B cell (primary cell): ENCODE results near the gene PPP2R2C. TPM values are rescaled to one million over a fixed set of nuclear protein-coding genes. Genes with fewer than 3 reads are reported as not detected.

Experiments
- ATAC-seq: fragments of 200-7000 bp; cut with Tn5 transposase; one replicate; pipeline ENCODE4 v1.10.0; 2021; ENCODE audit warnings: low read depth, mild to moderate bottlenecking, moderate number of reproducible peaks, moderate library complexity
- CTCF ChIA-PET: fragments of 350-600 bp; sonication (Branson Sonifier 250); formaldehyde crosslinking; loops from one replicate; lab custom pipeline; 2021; ENCODE audit warnings: antibody characterized with exemption, inconsistent platforms; lab: Charles Lee
- POLR2A ChIA-PET: fragments of 350-600 bp; sonication (Branson Sonifier 250); formaldehyde crosslinking; loops from one replicate; lab custom pipeline; 2021; ENCODE audit warnings: antibody characterized with exemption; lab: Charles Lee
- DNase-seq: peaks from one replicate; pipeline ENCODE4 v3.0.0; 2013
- H2AFZ ChIP-seq: 2 replicates; pipeline ENCODE4 v1.6.1; 2012; ENCODE audit warnings: mild to moderate bottlenecking, low read depth, low read length; ENCODE audit not compliant: insufficient read depth, poor library complexity, severe bottlenecking
- H3K27ac ChIP-seq, 2 donors: 1 replicate in 1 of 2; 2 replicates in 1 of 2; pipeline ENCODE4 v1.5.1; 2012 to 2013; ENCODE audit warnings: low read length in 2 of 2, mild to moderate bottlenecking in 2 of 2, moderate library complexity in 1 of 2
- H3K27me3 ChIP-seq, 4 experiments: fragments of 200-600 bp in 1 of 4; sonication (generic) in 1 of 4; replicated peaks in 1 of 4; 1 replicate in 2 of 4; 2 replicates in 2 of 4; pipeline versions ENCODE4 v1.6.1 to v1.7.0; 2013 to 2016; ENCODE audit warnings: low read length in 3 of 4, mild to moderate bottlenecking in 2 of 4, mixed read lengths in 1 of 4, moderate library complexity in 1 of 4; ENCODE audit not compliant: insufficient read depth in 4 of 4, control insufficient read depth in 3 of 4; ENCODE audit errors: control extremely low read depth in 1 of 4
- H3K36me3 ChIP-seq, 2 experiments: replicated peaks in 1 of 2; 1 replicate in 1 of 2; 2 replicates in 1 of 2; pipeline versions ENCODE4 v1.6.1 to v1.7.1; 2013; ENCODE audit warnings: low read length in 1 of 2; ENCODE audit not compliant: insufficient read depth in 2 of 2, control insufficient read depth in 1 of 2; ENCODE audit errors: control extremely low read depth in 1 of 2, extremely low read depth in 1 of 2
- H3K4me1 ChIP-seq, 2 donors: fragments of 200-600 bp in 1 of 2; sonication (generic) in 1 of 2; 1 replicate in 1 of 2; 2 replicates in 1 of 2; pipeline versions ENCODE4 v1.5.1 to v1.6.1; 2013 to 2017; ENCODE audit warnings: low read length in 2 of 2; ENCODE audit not compliant: control insufficient read depth in 2 of 2, insufficient read depth in 2 of 2
- H3K4me2 ChIP-seq: replicated peaks from 2 replicates; pipeline ENCODE3; 2012; ENCODE audit warnings: mild to moderate bottlenecking, low read depth, low read length; ENCODE audit not compliant: poor library complexity, severe bottlenecking
- H3K4me3 ChIP-seq, 5 experiments: fragments of 200-600 bp in 1 of 5; sonication (generic) in 1 of 5; 1 replicate in 3 of 5; 2 replicates in 2 of 5; pipeline versions ENCODE4 v1.5.1 to v1.7.0; 2011 to 2016; ENCODE audit warnings: low read length in 4 of 5, mild to moderate bottlenecking in 4 of 5, low read depth in 2 of 5, control low read depth in 1 of 5, moderate library complexity in 1 of 5; ENCODE audit not compliant: insufficient read depth in 1 of 5; ENCODE audit errors: control extremely low read depth in 1 of 5, extremely low read depth in 1 of 5
- H3K79me2 ChIP-seq: fragments of 200-600 bp; sonication (generic); one replicate; pipeline ENCODE4 v1.6.0; 2016; ENCODE audit warnings: low read length; ENCODE audit not compliant: control insufficient read depth, insufficient read depth
- H3K9ac ChIP-seq: fragments of 200-600 bp; sonication (generic); 2 replicates; pipeline ENCODE4 v1.6.1; 2017; ENCODE audit warnings: mild to moderate bottlenecking, low read length, moderate library complexity
- H3K9me3 ChIP-seq, 3 donors: one replicate each; pipeline versions ENCODE4 v1.6.1 to v1.7.1; 2013; ENCODE audit warnings: low read length in 2 of 3; ENCODE audit not compliant: control insufficient read depth in 2 of 3, insufficient read depth in 1 of 3; ENCODE audit errors: control extremely low read depth in 1 of 3
- H4K20me1 ChIP-seq: 2 replicates; pipeline ENCODE4 v1.6.0; 2012; ENCODE audit warnings: mild to moderate bottlenecking, low read length; ENCODE audit not compliant: insufficient read depth, control insufficient read depth, poor library complexity, severe bottlenecking
- H3K27ac Mint-ChIP-seq: one replicate; pipeline ENCODE4 v1.8.0; 2021; ENCODE audit warnings: mixed read lengths
- H3K27me3 Mint-ChIP-seq: one replicate; pipeline ENCODE4 v1.8.0; 2021; ENCODE audit warnings: mixed read lengths
- H3K4me1 Mint-ChIP-seq: one replicate; pipeline ENCODE4 v1.8.0; 2021; ENCODE audit warnings: mixed read lengths
- H3K4me3 Mint-ChIP-seq: one replicate; pipeline ENCODE4 v1.8.0; 2021; ENCODE audit warnings: mixed read lengths
- H3K9me3 Mint-ChIP-seq: one replicate; pipeline ENCODE4 v1.8.0; 2022; ENCODE audit warnings: mixed read lengths; ENCODE audit not compliant: insufficient read depth
- EZH2 ChIP-seq: IDR thresholded peaks from 2 replicates; pipeline ENCODE4 v1.6.1; 2012; ENCODE audit warnings: borderline replicate concordance, low read depth, mild to moderate bottlenecking, moderate library complexity, low read length; ENCODE audit not compliant: insufficient read depth, poor library complexity, severe bottlenecking
- WGBS: methylation state at CpG from one replicate; pipeline ENCODE4 v1.1.5; 2013; ENCODE audit warnings: missing lambda C conversion rate; ENCODE audit not compliant: insufficient coverage; 5-methylcytosine and 5-hydroxymethylcytosine counted together
- intact Hi-C: fragments of 100-400 bp; cut with micrococcal nuclease; formaldehyde crosslinking; loops from one replicate; pipeline ENCODE4 v1.10.0; 2022
- polyA plus RNA-seq: library from polyadenylated mRNA; depleted of rRNA; stranded (reverse); fragments of >200 nt; gene quantifications from 2 replicates; pipeline ENCODE4 v1.2.3, GENCODE V29; 2012
- total RNA-seq, 2 donors: library from RNA; stranded (reverse); fragments of 120-200 nt in 1 of 2; gene quantifications; 1 replicate in 1 of 2; 2 replicates in 1 of 2; pipeline versions ENCODE4 v1.2.3 to v1.2.4, GENCODE V29; 2013 to 2022
- TF ChIP-seq, protein P1 (sequence below): fragments of 200-600 bp; IDR thresholded peaks from one replicate; pipeline ENCODE4 v1.8.0; 2022; ENCODE audit warnings: antibody characterized with exemption, mild to moderate bottlenecking

Gene PPP2R2C
- total and polyA plus RNA-seq, 2 donors (not counting 1 experiment from before 2014, with no cell fraction given), result not detected

DNA sequence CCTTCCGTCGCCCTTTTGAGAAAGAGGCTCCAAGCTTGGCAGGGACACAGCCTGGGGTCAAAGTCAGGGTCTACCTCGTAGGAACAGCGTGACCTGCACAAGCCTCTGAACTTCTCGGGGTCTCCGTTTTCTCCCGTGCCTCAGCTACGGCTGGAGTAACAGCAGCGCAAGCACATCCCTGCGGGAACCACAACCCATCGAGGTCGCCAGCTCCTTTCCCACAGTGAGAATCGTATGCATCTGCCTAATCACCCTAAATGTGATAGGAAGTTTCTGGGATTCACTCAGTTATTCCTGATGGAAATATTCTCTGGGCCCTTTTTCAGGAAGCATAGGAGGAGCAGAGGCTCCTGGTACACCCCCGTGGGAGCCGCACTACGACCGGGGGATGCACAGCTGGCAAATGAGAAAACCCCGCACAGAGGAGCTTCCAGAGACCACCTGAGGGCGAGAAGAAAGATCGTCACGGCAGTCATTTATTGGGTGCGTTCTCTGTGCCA lies 24.7 kb downstream of the PPP2R2C start:
- ChIA-PET CTCF (no interaction called here), POLR2A (no interaction called here)
- H3K27me3 ChIP-seq, result peaks cover 0 to 3% (median 0%) of the 10 kb centered on the region in 4 experiments
- ATAC-seq, result no peak
- H2AFZ ChIP-seq, result no peak overlapping the region
- no peaks in the 10 kb centered on the region for H3K9me3 Mint-ChIP-seq
- 66% methylated on average over 21 of the region's 22 CpGs for WGBS
- no peak overlapping the region for H3K9ac ChIP-seq
- H3K4me1 Mint-ChIP-seq, result no peaks in the 10 kb centered on the region
- no peaks in the 10 kb centered on the region for H4K20me1 ChIP-seq
- peaks cover 13% of the 10 kb centered on the region for H3K27me3 Mint-ChIP-seq
- H3K27ac Mint-ChIP-seq, result no peak overlapping the region
- no peaks in the 10 kb centered on the region for H3K4me1 ChIP-seq
- DNase-seq, result no peak
- H3K4me3 Mint-ChIP-seq, result no peak overlapping the region
- TF ChIP-seq, protein P1, sequence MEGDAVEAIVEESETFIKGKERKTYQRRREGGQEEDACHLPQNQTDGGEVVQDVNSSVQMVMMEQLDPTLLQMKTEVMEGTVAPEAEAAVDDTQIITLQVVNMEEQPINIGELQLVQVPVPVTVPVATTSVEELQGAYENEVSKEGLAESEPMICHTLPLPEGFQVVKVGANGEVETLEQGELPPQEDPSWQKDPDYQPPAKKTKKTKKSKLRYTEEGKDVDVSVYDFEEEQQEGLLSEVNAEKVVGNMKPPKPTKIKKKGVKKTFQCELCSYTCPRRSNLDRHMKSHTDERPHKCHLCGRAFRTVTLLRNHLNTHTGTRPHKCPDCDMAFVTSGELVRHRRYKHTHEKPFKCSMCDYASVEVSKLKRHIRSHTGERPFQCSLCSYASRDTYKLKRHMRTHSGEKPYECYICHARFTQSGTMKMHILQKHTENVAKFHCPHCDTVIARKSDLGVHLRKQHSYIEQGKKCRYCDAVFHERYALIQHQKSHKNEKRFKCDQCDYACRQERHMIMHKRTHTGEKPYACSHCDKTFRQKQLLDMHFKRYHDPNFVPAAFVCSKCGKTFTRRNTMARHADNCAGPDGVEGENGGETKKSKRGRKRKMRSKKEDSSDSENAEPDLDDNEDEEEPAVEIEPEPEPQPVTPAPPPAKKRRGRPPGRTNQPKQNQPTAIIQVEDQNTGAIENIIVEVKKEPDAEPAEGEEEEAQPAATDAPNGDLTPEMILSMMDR, result no peak
- TF ChIP-seq EZH2, result no peak
- H3K9me3 ChIP-seq, result peaks cover 0 to 13% (median 0%) of the 10 kb centered on the region in 3 donors
- no peaks in the 10 kb centered on the region for H3K79me2 ChIP-seq
- no peak overlapping the region for H3K4me2 ChIP-seq
- intact Hi-C loops, result no loop called here
- no peaks in the 10 kb centered on the region for H3K36me3 ChIP-seq
- no peak overlapping the region for H3K4me3 ChIP-seq
- no peak overlapping the region for H3K27ac ChIP-seq

DNA sequence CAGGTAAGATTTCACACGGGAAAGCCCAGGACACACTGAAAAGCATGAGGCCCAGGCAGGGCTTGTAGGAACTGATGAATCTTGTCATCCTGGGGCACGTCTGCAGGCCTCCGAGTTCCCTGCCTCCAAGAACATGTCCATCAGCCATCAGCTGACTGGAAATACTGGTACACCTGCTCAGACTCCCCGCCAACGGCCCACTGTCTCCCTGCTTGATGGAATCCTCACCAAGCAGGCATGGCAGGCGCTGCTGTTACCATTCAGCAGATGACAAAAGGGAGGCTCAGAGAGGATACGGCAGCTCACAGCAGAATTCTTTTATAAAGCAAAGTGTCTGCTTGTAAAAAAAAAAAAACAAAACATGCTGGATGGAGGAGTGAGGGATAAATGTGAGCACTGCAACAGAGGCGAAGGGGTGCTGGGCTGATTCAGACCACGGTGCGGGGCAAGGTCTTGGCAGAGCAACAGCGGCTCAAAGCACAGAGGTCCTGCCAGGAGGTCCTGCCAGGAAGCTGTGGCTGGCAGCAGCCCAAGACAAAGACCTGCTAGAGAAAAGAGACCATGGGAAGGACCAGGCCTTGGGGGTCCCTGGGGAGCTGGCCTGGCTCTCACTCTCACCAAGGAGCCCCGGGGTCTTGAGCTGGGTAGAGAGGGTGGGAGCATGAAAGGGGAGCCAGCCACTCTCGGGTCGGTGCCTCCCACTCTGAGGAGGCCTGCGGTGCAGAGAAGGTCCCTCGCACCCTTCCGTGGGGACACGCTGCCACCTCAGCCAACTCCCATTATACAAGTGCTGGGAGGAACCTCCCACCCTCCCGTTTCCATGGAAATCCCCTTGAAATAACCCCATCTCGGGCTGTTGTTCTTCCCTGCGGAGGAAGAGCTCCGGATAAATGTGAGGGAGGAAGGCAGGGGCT lies 25.6 kb downstream of the PPP2R2C start:
- TF ChIP-seq, protein P1, result no peak
- no peak for TF ChIP-seq EZH2
- H3K4me1 ChIP-seq, result no peaks in the 10 kb centered on the region
- H3K4me3 ChIP-seq, result no peak overlapping the region
- Mint-ChIP-seq H3K9me3 (no peaks in the 10 kb centered on the region), H3K27ac (no peak overlapping the region), H3K27me3 (peaks cover 13% of the 10 kb centered on the region), H3K4me1 (no peaks in the 10 kb centered on the region), H3K4me3 (no peak overlapping the region)
- no peak for ATAC-seq
- H3K27me3 ChIP-seq, result peaks cover 0 to 3% (median 0%) of the 10 kb centered on the region in 4 experiments
- H3K9me3 ChIP-seq, result peaks cover 0 to 13% (median 0%) of the 10 kb centered on the region in 3 donors
- no peak overlapping the region for H3K27ac ChIP-seq
- 61% methylated on average over 17 of the region's 22 CpGs for WGBS
- H3K9ac ChIP-seq, result no peak overlapping the region
- intact Hi-C loops, result no loop called here
- POLR2A ChIA-PET, result no interaction called here
- H3K36me3 ChIP-seq, result no peaks in the 10 kb centered on the region
- CTCF ChIA-PET, result no interaction called here
- H3K79me2 ChIP-seq, result no peaks in the 10 kb centered on the region
- no peak overlapping the region for H3K4me2 ChIP-seq
- H4K20me1 ChIP-seq, result no peaks in the 10 kb centered on the region
- no peak overlapping the region for H2AFZ ChIP-seq
- no peak for DNase-seq
